ENCODE measurements around the gene ERFL.

- TF ChIP-seq CTCF (IDR thresholded peaks at IDR 0.05) = no peak
- no peak for TF ChIP-seq POLR2A (IDR thresholded peaks at IDR 0.05)
These were observed 69.0 kb downstream of the ERFL start for GRCh38 chr19:41859213-41859617.
